Upper lobe of left lung (tissue), 4 donors: ENCODE measurements around the gene CUL7.

ENCODE experiments used
- EP300 ChIP-seq, 4 donors: sonication (generic); formaldehyde crosslinking; IDR thresholded peaks; one replicate each; pipeline ENCODE4 v1.5.1; 2017; ENCODE audit warnings: antibody characterized with exemption in 4 of 4, control low read depth in 2 of 4
- POLR2A ChIP-seq, 4 donors: fragments of 450-650 bp; IDR thresholded peaks; one replicate each; pipeline ENCODE4 v1.5.1; 2016 to 2017; ENCODE audit warnings: antibody characterized with exemption in 4 of 4, mild to moderate bottlenecking in 2 of 4
- TF ChIP-seq, protein P1 (sequence below), 6 experiments: fragments of 450-650 bp in 4 of 6; fragments of 200-600 bp in 2 of 6; sonication (generic) in 2 of 6; IDR thresholded peaks; one replicate each; pipeline ENCODE4 v1.5.1; 2016 to 2019; ENCODE audit warnings: antibody characterized with exemption in 6 of 6

DNA sequence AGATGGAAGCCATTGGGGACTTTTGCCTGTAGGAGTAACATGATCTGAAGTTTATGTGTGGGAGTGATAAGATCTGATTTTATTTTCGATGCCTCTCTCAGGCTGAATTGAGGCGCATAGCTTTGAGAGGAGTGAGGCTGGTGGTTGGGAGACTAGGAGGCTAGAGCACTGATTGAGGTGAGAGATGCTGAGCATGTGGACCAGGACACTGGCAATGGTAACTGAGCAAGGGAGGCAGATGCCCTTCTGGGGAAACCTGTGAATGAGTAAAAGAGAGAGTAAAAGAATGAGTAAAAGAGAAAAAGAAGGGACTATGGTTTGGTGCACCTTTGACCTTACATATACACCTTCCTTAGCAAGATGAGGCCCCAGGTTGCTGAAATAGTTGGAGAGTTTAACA lies 29.2 kb downstream of the CUL7 start:
- TF ChIP-seq POLR2A (IDR thresholded peaks at IDR 0.05) (no peak), EP300 (IDR thresholded peaks at IDR 0.05) (no peak)
- TF ChIP-seq, protein P1, sequence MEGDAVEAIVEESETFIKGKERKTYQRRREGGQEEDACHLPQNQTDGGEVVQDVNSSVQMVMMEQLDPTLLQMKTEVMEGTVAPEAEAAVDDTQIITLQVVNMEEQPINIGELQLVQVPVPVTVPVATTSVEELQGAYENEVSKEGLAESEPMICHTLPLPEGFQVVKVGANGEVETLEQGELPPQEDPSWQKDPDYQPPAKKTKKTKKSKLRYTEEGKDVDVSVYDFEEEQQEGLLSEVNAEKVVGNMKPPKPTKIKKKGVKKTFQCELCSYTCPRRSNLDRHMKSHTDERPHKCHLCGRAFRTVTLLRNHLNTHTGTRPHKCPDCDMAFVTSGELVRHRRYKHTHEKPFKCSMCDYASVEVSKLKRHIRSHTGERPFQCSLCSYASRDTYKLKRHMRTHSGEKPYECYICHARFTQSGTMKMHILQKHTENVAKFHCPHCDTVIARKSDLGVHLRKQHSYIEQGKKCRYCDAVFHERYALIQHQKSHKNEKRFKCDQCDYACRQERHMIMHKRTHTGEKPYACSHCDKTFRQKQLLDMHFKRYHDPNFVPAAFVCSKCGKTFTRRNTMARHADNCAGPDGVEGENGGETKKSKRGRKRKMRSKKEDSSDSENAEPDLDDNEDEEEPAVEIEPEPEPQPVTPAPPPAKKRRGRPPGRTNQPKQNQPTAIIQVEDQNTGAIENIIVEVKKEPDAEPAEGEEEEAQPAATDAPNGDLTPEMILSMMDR (IDR thresholded peaks at IDR 0.05): no peak
